CD4-positive, alpha-beta T cell treated with Interleukin-21 for 1 hour (primary cell): Measurements from ENCODE around the gene PDE4DIP.
"Not testable (repeated sequence)": the region's sequence is repeated elsewhere in the genome, so short reads cannot be mapped to it uniquely, and the experiment has no call there.

Source experiments
- DNase-seq: peaks from one replicate; pipeline ENCODE4 v3.0.0-alpha.2; 2020

The PDE4DIP gene

DNA sequence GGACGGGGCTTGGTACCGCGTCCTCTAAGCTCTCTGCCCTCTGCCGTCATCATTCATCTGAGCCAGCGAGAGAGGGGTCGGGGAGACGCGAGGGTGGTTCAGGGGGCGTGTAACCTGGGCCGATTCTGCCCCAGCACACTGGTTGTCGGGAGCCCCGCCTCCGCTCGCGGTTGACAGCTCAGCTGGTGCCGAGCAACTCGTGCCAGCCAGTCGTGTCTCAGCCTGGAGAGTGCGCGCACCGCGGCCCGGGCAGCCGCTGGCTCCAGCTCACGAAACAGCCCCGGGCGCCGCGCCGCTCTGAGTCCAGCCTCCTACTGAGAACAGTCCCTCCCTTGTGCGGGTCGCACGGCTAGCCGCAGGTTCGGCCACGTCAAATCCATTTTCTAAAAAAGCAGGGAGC, at the start of gene PDE4DIP:
Gene PDE4DIP, plus strand, starts transcription at position 209 of the 400 bp plus-strand sequence. CDS start 347 bp downstream, outside the sequence.
- DNase-seq = peak; percentile 11

- DNase-seq = not testable (repeated sequence)
Measured at GRCh38 chr1:148808268-148808928, 35.8 kb upstream of the PDE4DIP start.

- DNase-seq = not testable (repeated sequence)
Measured at GRCh38 chr1:148808929-148809283, 35.3 kb upstream of the PDE4DIP start.

- DNase-seq = not testable (repeated sequence)
Measured at GRCh38 chr1:148822180-148822579, 22.0 kb upstream of the PDE4DIP start.

DNA sequence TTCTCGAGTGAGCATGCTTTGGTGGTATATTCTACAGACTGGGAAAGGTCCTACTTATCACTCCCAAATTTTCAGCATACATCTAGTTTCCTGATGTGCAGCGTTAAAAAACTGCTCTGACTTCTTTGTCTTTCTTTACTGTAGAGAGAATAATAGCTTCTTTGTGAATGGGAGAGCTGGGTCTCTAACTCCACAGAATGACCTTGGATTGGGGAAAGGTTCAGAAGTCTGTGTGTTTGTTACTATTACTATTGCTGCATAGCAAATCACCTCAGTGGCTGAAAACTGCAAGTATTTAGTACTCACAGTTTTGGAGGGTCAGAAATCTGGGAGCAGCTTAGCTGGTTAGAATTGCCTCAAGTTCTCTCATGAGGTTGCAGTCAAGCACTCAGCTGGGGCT, 20.4 kb upstream of the PDE4DIP start:
- DNase-seq = not testable (repeated sequence)

DNA sequence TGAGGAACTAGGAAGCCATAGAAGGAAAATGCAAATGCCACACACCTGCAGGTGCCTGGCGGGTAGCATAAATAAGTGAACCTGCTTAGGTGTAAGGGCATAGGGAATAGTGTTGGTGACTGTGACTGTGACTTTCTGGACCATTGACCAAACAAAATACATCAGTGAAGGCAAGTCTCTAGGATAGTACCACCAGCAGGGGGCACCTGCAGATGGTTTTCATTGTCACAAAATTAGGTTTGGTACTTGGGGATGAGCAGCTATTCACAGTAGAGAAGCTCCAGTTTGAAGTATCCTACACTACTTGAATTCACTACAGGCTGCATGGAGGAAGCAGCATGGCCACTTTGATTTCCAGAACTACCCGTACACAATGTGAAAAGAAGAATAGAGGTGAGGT, 19.2 kb upstream of the PDE4DIP start:
- not testable (repeated sequence) for DNase-seq

DNA sequence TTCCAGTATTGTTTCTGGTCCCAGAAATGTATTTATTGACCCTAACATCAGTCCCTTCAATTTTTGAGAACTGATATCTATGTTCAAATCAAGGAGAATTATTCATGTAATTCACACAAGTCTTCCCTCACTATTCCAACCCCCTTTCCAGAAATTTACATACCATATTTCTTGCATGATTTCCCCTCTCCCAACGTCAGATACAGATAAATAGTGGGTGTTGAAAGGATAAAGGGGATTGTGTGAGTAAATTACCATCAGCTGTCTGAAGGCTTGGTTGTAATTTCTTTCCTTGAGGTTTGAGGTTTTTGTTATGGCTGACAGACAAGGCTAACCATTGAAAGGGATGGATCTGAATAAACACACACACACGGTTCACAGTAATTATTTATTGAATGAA, 15.7 kb upstream of the PDE4DIP start:
- not testable (repeated sequence) for DNase-seq

DNA sequence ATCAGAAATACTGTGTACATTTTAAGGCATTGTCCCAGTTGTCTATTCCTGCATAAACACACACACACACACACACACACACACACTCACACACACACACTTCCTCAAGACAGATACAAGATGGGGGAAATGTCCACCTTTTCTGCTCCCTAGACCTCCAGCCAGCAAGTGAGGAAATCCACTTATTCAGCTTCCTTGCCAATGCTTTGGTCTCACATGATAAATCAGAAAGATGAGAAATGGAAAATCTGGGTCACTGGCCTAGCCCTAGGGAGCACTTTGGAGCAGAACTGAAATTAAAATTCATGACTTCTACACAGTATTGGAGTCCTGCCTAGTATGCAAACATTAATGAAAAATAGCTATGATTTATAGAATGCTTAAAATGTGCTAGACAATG, 15.3 kb upstream of the PDE4DIP start:
- not testable (repeated sequence) for DNase-seq

DNA sequence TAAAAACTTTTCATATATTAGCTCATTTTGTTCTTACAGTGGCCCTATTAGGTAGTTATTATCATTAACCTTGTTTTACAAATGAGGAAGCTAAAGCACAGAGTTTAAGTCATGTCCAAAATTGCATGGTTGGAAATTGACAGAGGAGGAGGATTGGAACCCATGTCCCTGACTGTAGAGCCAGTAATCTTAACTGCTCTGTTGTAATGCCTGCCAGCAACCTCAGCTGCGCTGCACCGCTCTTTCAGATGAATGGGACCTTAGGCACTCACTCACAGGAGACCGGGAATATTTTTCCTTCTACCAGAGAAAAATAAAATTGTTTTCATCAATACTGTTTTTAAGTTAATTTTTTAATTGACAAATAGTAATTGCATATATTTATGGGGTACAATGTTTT, 14.9 kb upstream of the PDE4DIP start:
- DNase-seq = not testable (repeated sequence)

DNA sequence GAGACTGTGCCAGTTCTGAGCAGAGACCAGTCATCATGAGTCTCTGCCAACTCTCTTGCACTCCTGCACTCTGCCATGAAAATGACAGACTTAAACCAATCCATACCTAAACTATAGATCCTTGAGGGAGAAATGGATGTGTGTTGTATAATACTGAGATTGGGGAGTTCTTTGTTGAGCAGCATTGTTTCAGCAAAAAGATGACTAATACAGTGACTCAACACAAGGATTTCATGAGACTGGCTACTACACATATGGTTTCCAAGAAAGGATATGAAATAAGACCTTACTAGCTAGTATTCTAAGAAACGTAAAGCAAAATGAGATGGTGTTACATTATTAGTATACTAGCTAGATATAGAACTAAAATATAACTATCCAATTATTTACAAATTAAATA, 3.0 kb upstream of the PDE4DIP start:
- not testable (repeated sequence) for DNase-seq

- DNase-seq = not testable (repeated sequence)
Measured at GRCh38 chr1:148844651-148845050, 423 bp downstream of the PDE4DIP start.

DNA sequence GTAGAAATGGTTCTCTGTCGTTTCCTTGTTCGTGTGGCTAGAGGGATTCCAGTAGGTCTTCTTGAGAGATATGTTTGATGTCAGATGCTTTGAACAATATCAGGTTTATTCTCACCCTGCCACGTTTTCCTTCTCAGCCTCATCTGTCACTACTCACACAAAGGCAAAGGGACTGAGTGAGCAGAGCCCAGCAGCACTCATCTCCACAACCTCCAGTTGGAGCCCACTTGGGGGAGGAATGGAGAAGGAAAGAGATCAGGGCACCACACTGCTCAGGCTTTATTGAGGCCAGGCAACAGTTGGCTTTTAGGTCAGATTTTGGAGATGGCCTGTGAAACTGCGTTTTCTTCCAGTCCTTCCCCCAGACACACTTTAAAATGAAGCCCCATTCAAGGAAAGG, 840 bp downstream of the PDE4DIP start:
- DNase-seq = not testable (repeated sequence)

- DNase-seq = not testable (repeated sequence)
Measured at GRCh38 chr1:148850347-148850746, 6.1 kb downstream of the PDE4DIP start.

GRCh38 chr1:148850840-148851239, 6.6 kb downstream of the PDE4DIP start:
- not testable (repeated sequence) for DNase-seq

DNA sequence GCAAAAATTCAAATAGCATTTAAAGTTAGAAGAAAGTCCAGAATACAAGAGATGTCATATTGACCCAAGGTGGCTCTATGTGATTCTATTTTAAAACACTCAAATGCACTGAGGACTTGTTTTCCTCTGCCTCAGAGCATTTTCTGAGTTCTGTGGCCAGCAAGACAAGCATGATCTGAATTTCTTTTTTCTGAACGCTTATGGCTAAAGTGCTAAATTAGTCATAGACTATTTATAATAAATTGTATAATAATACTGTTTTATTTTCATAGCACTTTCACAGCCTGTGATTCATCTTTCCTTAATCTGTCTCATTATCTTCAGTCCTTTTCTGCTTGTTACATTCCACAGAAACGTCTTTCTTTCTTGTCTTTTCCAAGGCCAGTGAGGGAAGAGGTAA, 7.5 kb downstream of the PDE4DIP start:
- not testable (repeated sequence) for DNase-seq

DNA sequence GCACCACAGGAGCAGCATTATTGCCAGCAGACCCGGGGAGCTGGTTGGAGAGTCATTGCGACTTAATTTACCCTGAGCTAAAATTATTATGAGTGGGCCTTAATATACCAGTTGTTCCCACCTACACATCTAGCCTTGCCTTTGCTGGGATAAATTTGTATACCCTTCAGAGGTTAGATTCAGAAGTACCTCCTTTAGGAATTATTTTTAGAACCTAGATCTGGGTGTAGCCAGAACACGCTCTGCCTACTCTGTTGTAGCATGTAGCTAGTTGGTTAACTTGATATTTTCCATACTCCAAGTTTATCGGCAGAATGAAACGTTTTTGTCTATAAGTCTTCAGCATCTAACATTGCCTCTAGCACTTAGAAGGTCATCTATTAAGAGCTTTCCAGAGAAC, 9.1 kb downstream of the PDE4DIP start:
- not testable (repeated sequence) for DNase-seq

- DNase-seq = not testable (repeated sequence)
Measured at GRCh38 chr1:148854063-148854462, 9.8 kb downstream of the PDE4DIP start.

GRCh38 chr1:148855367-148855766, 11.1 kb downstream of the PDE4DIP start:
- DNase-seq = not testable (repeated sequence)

GRCh38 chr1:148860049-148860448, 15.8 kb downstream of the PDE4DIP start:
- DNase-seq = not testable (repeated sequence)

DNA sequence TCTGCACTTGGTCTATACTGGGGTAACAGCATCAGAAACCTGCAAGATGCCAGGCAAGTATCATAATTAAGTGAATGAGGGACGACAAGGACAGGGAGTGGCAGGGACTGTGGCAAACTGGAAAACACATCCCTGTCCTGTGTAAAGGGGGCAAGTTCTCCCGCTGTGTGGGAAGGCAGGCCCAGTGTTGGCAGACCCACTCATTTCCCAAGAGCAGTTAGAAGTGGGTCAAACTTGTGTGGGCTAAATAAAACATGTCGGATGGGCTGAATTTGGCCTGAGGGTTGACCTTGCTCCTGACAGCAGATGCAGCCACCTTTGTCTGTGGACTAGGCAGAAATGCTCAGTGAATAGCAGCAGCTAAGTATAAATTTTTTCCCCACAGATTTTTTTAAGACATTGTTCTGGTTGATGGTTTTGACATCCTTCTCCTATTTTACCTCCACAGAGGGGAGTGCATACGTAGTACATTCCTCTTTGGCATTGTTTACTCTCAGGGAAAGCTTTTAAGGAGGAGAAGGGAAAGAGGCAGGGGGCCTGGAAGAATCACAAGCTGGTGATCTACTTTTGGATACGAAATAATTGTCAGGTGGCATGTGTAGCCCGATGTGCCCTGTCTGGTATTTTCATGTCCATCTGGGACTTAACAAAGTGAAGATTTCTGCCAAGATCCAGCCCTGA, 16.5 kb downstream of the PDE4DIP start:
- DNase-seq = not testable (repeated sequence)

GRCh38 chr1:148862590-148862989, 18.4 kb downstream of the PDE4DIP start:
- not testable (repeated sequence) for DNase-seq

DNA sequence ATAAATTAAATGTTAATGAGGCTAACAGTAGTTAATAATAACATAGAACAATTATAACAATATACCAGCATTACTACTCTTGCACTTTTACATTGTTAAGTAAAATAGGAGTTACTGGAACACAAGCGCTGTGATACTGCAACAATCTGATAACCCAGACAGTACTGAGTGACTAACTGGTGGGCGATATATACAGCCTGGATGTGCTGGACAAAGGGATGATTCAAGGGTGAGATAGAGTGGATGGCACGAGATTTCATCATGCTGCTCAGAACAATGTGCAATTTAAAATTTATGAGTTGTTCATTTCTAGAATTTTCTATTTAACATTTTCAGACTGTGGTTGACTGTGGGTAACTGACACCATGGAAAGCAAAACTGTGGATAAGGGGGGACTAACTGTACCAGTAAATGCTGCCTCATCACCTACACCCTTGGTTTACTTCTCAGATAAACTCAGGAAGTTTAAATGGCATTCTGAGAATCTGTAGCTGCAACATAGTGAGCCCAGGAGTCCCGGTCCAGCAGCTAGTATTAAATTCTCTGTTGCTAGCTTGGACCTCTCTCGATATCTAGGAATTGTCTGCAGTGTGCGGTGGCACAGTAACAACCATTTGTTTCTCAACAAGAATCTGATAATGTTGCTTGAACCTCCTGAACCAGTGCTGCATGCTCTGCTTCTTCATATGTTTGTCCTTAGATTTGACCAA, 24.9 kb downstream of the PDE4DIP start:
- DNase-seq = not testable (repeated sequence)

DNA sequence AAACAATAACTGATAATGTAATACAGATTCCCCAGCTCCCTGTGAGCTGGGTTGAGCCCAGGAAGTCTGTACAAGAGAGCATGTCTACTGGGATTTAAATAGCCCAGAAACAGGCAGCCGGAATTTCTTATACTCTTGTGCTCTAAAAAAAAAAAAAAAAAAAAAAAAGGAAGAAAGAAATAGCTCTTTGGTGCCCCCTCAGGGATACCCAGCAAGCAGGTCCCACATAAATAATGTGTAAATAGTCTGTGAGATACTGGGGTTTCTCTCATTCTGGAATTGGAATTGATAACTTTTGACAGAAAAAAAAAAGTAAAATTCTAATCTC, 25.4 kb downstream of the PDE4DIP start:
- not testable (repeated sequence) for DNase-seq
